ENCODE results near the gene VMO1.

Gene VMO1

GRCh38 chr17:4768298-4768697, 17.9 kb downstream of the VMO1 start:
- Histone ChIP-seq H3K27ac (no peak overlapping the region), H3K4me1 (no peaks in the 10 kb centered on the region)

GRCh38 chr17:4766723-4767122, 19.4 kb downstream of the VMO1 start:
- Histone ChIP-seq H3K36me3 (no peaks in the 10 kb centered on the region), H3K4me3 (no peak overlapping the region), H3K27ac (no peak overlapping the region), H3K4me1 (no peaks in the 10 kb centered on the region), H3K9me3 (no peaks in the 10 kb centered on the region), H3K27me3 (peaks cover 0 to 12% of the 10 kb centered on the region in 2 donors)
- DNase-seq: no peak
- TF ChIP-seq CTCF (IDR thresholded peaks at IDR 0.05): no peak
- intact Hi-C loops (cut with DNase I; ENCODE audit: low total_unique reads): no loop called here

More at GRCh38 chr17:4768298-4768697, 17.9 kb downstream of the VMO1 start:
- no peak for TF ChIP-seq CTCF (IDR thresholded peaks at IDR 0.05)
- Histone ChIP-seq H3K36me3 (no peaks in the 10 kb centered on the region), H3K9me3 (no peaks in the 10 kb centered on the region), H3K4me3 (no peak overlapping the region), H3K27me3 (peaks cover 0 to 21% of the 10 kb centered on the region in 2 donors)
- intact Hi-C loops (cut with DNase I; ENCODE audit: low total_unique reads): no loop called here
- no peak for DNase-seq

- peaks cover 0 to 7% of the 10 kb centered on the region in 2 donors for H3K27me3 ChIP-seq
- no peak for TF ChIP-seq CTCF (IDR thresholded peaks at IDR 0.05)
- no peak overlapping the region for H3K27ac ChIP-seq
- no peaks in the 10 kb centered on the region for H3K9me3 ChIP-seq
- H3K36me3 ChIP-seq: no peaks in the 10 kb centered on the region
- no peaks in the 10 kb centered on the region for H3K4me1 ChIP-seq
- DNase-seq: no peak
- intact Hi-C loops (cut with DNase I; ENCODE audit: low total_unique reads): no loop called here
- H3K4me3 ChIP-seq: no peak overlapping the region
Observed at GRCh38 chr17:4766201-4766600, 20.0 kb downstream of the VMO1 start.

GRCh38 chr17:4764595-4764994, 21.6 kb downstream of the VMO1 start:
- no peak overlapping the region for H3K27ac ChIP-seq
- TF ChIP-seq CTCF (IDR thresholded peaks at IDR 0.05): no peak
- DNase-seq: no peak
- H3K4me1 ChIP-seq: no peaks in the 10 kb centered on the region
- intact Hi-C loops (cut with DNase I; ENCODE audit: low total_unique reads): no loop called here
- peaks cover 0 to 10% of the 10 kb centered on the region in 2 donors for H3K27me3 ChIP-seq
- no peak overlapping the region for H3K4me3 ChIP-seq
- no peaks in the 10 kb centered on the region for H3K9me3 ChIP-seq
- no peaks in the 10 kb centered on the region for H3K36me3 ChIP-seq

- Histone ChIP-seq H3K27me3 (peaks cover 0 to 25% of the 10 kb centered on the region in 2 donors), H3K9me3 (no peaks in the 10 kb centered on the region), H3K4me1 (no peaks in the 10 kb centered on the region), H3K36me3 (no peaks in the 10 kb centered on the region), H3K27ac (no peak overlapping the region), H3K4me3 (no peak overlapping the region)
- intact Hi-C loops (cut with DNase I; ENCODE audit: low total_unique reads): no loop called here
- TF ChIP-seq CTCF (IDR thresholded peaks at IDR 0.05): no peak
- no peak for DNase-seq
Observed at GRCh38 chr17:4759776-4760236, 26.4 kb downstream of the VMO1 start.

- Histone ChIP-seq H3K9me3 (no peaks in the 10 kb centered on the region), H3K36me3 (no peaks in the 10 kb centered on the region), H3K4me3 (no peak overlapping the region), H3K27me3 (peaks cover 3 to 56% of the 10 kb centered on the region in 2 donors), H3K27ac (no peak overlapping the region), H3K4me1 (no peaks in the 10 kb centered on the region)
- intact Hi-C loops (cut with DNase I; ENCODE audit: low total_unique reads): no loop called here
- DNase-seq: no peak
- no peak for TF ChIP-seq CTCF (IDR thresholded peaks at IDR 0.05)
Observed at GRCh38 chr17:4753392-4753791, 32.8 kb downstream of the VMO1 start.
